HG03135 (cell line): ENCODE data around the gene SCAMP2.
A peak's percentile ranks its signal among the peaks of the same experiment; 100 is the strongest.

ENCODE experiments used
- ATAC-seq: cut with Tn5 transposase; IDR thresholded peaks from one replicate; pipeline ENCODE4 v1.9.1; 2021; ENCODE audit warnings: mild to moderate bottlenecking, moderate library complexity; ENCODE audit not compliant: unreplicated experiment

The SCAMP2 gene

DNA sequence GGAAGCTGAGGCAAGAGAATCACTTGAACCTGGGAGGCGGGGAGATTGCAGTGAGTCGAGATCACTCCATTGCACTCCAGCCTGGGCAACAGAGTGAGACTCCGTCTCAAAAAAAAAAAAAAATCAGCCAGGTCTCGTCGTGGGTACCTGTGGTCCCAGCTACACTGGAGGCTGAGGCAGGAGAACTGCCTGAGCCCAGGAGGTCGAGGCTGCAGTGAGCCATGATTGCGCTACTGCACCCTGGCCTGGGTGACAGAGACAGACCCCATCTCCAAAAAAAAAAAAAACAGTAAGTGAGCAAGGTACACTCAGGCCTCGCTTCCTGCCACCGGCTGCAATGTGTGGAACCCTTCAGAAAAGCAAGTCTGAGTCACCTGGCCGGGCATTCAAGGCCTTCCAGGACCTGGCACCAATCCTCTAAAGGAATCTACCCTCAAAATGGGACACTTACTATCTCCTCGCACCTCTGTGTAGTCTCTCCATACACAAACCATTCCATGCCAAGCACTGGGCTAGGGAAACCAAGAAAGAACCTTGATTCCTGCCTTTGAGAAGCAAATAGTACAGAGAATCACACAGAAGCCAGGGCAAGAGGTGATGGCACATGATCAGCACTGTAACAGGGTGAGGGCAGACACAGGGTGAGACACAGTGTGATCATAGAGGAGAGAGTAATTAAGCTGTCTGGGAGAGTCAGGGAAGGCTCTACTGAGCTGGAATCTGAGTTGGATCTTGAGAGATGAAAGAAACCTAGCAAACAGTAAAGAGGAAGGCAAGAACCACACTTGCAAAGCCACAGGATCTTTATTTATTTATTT lies 9.7 kb downstream of the SCAMP2 start:
- no peak for ATAC-seq

DNA sequence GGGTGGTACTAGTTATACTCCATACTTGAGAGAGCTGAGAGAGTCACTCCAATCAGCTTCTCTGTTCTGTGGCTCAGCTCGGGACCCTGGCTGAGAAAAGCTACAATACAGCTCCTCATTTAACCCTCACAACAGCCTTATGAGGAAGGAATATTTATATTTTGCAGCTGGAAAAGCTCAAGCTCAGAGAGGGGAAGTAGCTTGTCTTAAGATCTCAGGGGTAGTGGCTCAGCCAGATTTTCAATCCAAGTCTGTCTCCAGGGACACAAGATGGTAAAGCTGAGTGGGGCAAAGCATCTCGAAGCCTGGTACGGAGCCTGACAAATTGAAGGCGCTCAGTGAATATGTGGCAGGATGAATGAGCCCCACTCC lies 14.8 kb downstream of the SCAMP2 start:
- ATAC-seq: no peak

DNA sequence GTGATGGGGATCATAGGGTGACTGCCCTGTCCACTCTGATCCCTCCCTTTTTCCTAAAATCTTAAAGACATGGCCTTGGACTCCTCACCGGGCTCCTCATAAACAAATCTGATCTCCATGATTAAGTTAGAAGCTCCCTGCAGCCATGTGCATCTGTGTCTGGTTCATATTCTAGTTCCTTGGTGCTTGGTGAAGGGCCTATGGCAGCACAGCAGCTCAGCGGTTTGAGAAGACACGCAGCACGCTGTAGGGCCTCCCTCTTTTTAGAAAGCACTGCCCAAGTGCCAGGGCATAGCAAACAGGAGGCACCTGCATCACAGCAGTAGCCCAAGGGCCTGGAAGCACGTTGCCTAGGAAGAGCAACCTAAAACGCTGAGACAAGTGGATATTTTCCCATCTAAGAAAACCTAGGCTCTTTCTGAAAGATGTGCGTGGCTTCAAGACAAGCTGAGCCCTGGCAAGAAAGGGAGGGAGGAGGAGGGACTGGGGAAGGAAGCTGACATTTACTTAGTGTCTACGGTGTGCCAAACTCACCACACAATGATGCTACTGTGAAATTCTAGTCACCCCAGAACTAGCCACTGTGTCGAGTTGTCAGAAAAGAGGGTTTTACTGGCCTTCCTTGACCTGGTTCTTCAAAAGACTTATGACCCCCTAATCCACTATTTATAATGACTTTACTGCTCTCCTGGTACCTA lies 15.3 kb downstream of the SCAMP2 start:
- ATAC-seq: no peak

DNA sequence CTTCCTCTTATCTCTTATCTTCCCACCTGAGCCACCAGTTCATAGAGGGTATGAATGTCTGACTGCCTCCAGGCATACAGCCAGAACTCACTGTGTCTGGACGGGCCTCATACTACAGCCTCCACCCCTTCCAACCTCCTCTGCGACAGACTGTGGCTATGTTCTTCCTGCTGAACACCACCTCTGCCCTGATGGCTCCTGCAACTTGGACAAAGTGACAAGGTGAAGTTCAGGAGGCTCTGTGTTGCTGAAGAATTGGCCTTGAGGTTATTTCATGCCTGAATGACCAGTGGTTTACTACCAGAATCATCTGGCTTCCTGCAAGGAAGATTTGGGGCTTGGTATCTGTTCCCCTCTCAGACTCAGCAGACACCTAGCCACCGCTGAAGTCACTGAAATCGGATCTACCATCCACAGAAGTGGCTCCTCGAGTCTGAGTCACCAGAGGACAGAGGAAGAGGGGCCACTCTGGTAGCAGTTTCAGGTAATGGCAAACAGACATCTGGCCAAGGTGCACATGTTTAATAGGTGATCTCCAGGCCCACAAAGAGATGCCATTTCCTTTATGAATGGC lies 16.0 kb downstream of the SCAMP2 start:
- ATAC-seq: peak; percentile 72

DNA sequence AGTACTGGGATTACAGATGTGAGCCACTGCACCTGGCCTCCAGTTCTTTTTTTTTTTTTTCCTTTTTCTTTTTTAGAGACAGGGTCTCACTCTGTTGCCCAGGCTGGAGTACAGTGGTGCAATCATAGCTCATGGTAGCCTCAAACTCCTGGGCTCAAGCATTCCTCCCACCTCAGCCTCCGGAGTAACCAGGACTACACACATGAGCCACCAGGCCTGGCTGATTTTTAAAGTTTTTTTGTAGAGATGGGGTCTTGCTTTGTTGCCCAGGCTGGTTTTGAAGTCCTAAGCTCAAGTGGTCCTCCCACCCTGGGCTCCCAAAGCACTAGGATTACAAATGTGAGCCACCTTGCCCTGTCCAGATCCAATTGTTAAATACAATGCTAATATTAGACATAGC lies 16.6 kb downstream of the SCAMP2 start:
- no peak for ATAC-seq

DNA sequence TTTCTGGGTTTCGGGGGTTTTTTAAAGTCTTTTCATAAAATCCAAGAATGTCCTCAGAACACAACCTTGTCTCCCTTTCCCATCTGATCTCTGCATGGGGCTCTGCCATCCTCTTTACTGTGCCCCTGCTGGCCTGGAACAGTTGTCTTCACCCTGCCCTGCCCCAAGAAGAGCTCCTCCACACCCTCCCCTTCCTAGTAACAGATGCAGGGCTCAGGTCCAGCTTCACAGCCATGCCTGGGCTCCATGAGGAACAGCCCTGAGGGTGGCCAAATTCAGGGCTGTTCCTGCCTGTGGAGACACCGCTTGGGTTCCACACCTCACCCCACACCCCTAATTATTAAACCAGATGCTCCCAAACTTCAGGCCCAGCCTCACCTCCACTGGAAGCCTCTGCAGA lies 17.3 kb downstream of the SCAMP2 start:
- no peak for ATAC-seq

DNA sequence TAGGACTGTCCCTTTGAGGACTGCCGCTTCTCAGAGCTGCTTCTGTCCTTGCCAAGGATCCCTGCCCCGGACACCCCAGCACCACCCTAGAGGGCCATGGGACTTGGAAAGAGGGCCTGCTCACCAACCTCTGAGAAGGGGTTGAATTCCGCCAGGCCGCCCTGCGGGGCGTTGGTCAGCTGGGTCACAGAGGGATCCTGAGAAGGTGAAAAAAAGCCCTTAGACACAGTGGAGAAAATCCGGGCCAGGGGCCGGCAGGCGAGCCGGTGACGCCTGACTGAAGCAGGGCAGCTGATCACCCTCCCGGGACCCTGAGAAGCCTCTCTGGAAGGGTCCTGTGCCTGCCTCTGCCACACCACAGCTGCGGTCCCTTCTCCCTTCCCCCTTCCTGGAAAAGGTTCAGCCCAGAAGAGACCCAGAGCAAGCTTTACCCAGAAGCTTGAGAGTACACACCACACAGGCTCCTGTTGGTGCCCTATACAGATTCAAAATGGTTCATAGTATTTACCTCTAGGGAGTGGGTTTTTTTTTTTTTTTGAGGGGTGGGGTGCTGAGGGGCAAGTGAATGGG lies 18.6 kb downstream of the SCAMP2 start:
- no peak for ATAC-seq

DNA sequence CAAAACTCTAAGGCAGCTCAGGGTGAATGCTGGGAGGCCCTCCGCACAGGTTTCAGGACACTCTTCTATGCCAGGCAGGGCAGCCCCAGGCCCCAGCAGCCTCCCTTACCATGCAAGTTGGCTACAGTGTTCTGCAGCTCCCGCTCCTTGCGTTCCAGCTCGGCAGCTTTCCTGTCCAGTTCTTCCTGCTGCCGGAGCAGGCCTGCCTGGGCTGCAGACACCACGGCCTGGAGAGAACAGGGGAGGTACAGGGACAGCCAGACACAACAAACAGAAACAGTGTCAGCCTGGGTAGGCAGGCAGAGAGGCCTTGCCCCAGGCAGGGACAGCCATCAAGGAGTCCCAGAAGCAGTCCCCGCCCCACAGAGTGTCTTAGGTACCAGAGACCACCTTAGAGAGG lies 21.2 kb downstream of the SCAMP2 start:
- ATAC-seq: no peak

DNA sequence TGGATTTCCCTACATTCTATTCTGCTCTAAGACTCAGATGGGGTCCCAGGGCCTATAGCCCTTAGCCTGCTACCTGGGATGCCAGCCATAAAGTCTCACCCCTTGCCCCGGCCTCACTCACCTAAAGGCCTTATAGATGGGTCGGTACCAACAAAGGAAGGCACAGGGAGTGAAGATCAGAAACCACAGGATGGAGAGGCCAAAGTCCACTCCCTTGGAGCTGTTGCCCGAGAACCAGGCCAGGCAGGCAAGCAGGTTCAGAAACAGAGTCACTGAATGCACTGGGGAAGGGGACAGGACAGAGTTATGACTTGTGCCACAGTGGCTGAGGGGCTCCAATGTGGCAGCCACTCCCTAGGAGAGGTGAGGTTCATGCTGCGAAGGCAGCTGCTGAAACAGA lies 22.8 kb downstream of the SCAMP2 start:
- ATAC-seq: no peak

DNA sequence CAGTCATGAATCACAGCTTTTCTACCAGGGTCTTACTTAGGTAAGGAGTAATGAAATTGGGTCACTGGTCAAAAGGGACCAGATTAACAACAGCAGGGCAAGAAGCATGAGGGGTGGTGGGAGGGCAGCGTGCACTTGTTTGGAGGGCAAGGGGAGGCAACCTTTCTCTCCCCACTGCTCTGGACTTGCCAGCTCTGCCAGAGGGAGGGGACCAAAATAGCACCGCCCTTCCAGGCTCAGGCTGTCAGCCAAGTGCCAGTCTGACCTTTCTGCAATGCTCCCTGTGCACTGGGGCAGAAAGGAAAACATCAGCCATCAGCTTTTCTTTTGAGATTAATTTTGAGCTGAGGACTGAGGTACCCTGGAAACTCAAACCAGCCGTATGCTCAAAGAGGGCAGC lies 25.7 kb downstream of the SCAMP2 start:
- no peak for ATAC-seq

DNA sequence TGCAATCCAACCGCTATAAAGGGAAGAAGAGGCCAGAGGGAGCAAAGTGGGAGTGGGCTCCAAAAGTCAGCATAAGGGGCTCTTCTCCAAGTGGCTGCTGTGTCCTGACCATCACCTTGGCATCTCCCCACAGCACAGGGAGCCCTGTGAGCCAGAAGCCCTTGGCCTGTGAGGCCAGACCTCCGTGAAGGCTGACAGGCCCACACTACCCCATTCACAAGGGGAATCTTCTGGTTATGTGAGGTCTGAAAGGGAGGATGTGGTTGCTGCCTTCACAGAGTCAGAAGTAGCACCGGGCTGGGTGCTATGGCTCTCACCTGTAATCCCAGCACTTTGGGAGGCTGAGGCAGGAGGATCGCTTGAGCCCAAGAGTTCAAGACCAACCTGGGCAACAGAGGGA lies 27.6 kb downstream of the SCAMP2 start:
- no peak for ATAC-seq

DNA sequence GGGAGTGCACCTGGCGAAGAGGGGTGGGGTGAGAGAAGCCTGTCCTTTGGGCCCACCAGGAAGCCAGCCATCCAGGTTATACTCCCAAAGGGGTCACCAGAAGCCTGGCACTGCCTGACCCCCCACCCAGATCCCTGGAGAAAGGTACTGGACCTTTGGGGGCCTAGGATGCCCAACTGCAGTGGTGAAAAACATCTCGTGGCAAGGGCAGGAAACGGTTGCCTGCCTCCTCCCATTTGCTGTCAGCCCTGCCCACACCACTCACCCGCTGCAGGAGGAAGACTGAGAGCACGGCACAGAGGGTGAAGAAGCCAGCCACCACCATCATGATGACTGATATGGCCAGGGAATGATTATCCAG lies 28.0 kb downstream of the SCAMP2 start:
- no peak for ATAC-seq

DNA sequence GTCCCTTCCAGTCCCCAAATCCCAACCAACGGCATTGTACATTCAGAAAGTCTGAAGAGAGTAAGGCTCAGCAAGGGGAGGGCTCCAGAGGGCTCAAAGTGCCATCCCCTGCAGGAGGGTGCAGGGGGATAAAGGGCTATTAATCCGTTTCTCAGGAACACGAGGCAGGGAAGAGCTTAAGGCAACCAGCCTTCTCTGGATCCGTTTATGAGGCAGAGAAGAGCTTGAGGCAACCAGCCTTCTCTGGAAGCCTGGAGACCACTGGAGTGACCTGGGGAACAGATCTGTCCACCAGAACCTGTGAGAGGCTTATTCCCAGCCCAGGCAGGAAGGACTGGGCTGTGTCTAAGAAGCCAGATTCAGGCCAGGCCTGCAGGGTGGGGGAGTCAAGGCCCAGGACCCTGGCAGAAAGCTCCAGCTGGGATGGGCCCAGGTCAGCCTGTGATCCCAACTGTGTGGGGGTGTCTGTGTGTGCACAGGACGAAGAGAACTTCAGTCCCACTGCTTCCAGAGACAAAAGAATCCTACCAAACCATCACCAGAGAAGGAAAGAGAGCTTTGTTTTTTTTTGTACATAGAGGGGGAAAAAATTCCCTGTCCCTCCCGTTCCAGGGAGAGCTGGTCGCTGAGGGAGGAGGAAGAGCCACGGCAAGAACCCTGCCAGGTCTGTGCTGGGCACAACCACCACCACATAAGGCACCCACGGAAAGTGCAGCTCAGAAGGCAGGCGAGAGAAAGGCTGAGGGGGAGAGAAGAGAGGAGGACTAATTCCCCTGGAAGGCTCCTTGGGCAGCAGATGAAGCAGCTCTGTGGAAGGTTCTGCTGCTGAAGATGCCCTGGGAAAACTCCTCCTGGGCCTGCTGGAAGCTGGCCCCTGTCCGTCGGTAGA lies 28.6 kb downstream of the SCAMP2 start:
- no peak for ATAC-seq

DNA sequence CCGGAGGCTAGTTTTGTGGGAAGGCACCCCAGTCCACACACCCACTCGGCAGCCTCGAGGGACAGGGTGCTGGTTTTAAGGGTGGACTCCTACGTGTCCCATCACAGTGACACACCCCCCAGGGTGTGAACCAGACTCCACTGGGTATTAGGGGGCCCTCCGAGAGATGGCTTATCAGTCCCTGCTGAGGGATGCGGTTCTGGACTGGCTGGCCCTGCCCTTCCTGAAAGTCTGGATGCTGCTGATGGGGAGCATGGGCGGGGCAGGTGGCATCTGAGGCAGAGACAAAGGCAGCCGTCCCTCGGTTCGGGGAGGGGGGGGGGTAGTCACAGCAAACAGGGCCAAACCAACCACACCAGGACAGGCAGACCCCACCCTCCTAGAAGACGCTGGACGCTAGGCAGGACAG lies 29.3 kb downstream of the SCAMP2 start:
- ATAC-seq: no peak

DNA sequence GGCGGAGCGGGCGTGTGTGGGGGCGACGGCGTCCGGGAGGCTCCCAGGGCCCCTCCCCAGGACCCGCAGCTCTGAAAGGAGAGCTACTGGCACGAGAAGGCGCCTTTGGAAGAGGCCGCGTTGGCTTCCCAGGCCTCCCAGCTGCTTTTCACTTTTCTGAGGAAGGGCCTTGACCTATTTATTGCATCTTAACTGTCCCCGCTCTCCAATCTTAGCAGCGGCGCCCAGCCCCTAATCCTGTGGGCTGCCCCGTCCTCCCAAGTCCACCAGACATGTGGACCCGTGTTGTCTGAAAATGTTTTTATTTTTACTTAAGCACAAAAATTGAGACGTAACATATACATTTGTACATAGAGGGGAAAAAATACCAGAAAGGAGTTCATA lies 29.7 kb downstream of the SCAMP2 start:
- no peak for ATAC-seq

DNA sequence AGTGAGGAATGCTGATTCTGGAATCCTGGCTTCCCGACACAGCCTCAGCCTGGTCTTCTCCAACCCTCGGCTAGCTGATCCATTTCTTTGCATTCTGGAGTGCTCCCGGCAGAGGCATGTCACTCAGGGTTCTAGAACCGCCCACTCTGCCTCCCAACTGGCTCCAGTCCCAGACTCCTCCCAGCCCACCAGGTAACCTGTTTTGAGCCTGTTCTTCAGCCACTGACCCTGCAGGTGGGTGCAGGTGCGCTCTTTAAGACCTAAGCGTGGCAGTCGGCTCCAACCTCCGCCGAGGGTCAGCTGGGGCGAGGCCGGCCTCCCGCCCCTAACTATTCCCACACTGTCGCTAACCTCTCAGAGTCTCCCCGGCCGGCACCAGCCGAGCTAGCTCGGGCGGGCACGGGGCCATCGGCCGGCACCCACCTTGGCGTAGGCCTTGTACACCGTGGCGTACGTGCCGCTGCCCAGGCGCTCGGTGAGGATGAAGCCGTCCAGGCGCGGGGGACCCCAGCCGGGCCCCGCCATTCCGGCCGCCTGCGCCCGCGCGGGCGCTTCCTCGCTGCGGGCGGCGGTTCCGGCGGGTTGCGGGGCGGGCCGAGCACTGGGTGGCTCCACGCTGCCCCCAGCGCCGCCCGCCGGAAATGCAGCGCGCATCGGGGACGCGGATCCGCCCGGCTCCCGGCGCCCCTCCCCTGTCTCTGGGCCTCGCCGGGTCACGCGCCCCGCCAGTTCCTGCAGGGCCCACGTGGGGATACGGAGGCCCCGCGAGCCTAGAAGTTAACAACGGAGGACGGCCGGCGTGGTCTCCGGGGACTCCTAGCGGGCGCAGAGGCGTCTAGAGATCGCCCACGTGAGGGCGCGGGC lies 30.4 kb downstream of the SCAMP2 start, which contains the start of gene ULK3:
Gene ULK3 (minus strand): TSS at position 576 of the 864 bp plus-strand sequence. CDS start 51 bp downstream, at position 525.
- ATAC-seq: peak; percentile 72

DNA sequence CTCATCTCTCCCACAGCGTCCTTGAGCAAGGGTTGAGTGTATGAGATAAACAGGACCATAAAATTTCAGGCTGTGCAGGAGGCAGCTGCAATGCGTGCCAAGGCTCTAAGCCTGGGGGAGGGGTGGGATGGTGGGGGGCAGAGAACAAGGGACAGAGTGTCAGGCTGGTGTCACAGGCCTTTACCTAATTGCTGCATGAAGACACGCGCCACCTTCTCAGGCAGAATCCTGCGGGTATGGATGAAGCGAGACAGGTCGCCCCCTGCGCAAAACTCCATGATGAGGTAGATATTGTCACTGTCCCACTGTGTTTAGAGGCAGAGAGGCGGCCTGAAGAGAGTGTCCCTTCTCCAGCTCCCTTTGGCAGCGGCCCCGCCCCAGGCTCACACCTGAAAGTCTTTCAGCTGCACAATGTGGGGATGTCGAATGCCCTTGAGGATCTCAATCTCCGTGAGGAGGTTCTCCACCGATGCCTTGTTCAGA lies 31.2 kb downstream of the SCAMP2 start:
- no peak for ATAC-seq

DNA sequence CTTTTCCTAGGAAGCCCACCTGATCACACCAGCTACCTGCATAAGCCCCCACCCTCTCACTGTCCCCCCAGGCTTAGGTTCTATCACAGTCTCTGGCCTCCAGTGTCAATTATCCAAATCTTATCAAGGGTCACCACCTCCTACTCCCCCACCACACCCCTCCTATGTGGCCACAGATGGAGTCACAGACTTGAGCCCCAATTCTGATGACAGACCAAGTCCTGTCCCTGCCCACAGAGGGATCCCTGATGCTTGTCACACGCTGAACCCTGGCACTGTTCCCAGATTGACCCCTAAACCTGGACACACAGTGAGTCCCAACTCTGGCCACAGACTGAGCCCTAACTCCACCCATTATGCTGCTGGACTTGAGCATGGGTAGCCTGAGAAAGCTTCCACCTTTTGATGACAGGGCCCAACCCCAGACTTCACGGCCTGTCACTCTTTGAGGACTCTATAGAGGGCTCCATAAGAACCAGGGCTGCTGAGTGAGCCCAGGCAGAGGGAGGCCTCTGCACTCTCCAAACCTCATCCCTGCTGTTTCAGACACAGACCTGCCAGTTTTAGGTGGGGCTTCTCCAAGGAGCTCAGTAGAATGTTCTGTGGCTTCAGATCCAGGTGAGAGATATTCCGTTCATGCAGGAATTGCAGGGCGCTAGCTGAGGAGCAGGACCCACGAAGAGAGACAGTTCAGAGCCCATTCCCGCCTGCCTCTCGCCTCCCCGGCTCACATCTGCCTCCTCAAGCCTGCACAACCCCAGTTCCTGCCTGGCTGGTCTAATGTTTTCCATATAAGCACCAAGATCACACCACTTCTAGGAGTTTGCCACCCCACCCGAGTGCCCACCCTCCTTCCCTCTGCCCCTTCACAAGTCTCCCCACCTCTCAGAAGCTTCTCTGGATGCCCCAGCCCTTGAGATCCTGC lies 32.1 kb downstream of the SCAMP2 start:
- ATAC-seq: no peak
